Central memory CD8-positive, alpha-beta T cell (primary cell): ENCODE measurements around the gene NR6A1.
A peak's percentile ranks its signal among the peaks of the same experiment; 100 is the strongest.

Source experiments
- ATAC-seq: fragments of 150-1000 bp; cut with Tn5 transposase; replicated peaks from 2 replicates; pipeline ENCODE4 v1.10.0; 2022; ENCODE audit warnings: mild to moderate bottlenecking, moderate FRiP score, moderate number of reproducible peaks; ENCODE audit not compliant: poor library complexity, severe bottlenecking; ENCODE audit errors: extremely low read depth
- DNase-seq, 2 donors: peaks; one replicate each; pipeline ENCODE4 v3.0.0; 2021; ENCODE audit warnings: low spot score in 2 of 2
- H3K27ac Mint-ChIP-seq: one replicate; pipeline ENCODE4 v1.8.0; 2022; ENCODE audit warnings: low read depth, mild to moderate bottlenecking, moderate library complexity, mixed read lengths
- H3K27me3 Mint-ChIP-seq: one replicate; pipeline ENCODE4 v1.8.0; 2022; ENCODE audit warnings: mixed read lengths
- H3K36me3 Mint-ChIP-seq: one replicate; pipeline ENCODE4 v1.8.0; 2022; ENCODE audit warnings: mild to moderate bottlenecking, moderate library complexity, mixed read lengths; ENCODE audit not compliant: insufficient read depth
- H3K4me1 Mint-ChIP-seq: one replicate; pipeline ENCODE4 v1.8.0; 2022; ENCODE audit warnings: mixed read lengths
- H3K4me3 Mint-ChIP-seq: one replicate; pipeline ENCODE4 v1.8.0; 2022; ENCODE audit warnings: mild to moderate bottlenecking, moderate library complexity, mixed read lengths
- H3K9me3 Mint-ChIP-seq: one replicate; pipeline ENCODE4 v1.8.0; 2022; ENCODE audit warnings: mixed read lengths

Gene NR6A1

DNA sequence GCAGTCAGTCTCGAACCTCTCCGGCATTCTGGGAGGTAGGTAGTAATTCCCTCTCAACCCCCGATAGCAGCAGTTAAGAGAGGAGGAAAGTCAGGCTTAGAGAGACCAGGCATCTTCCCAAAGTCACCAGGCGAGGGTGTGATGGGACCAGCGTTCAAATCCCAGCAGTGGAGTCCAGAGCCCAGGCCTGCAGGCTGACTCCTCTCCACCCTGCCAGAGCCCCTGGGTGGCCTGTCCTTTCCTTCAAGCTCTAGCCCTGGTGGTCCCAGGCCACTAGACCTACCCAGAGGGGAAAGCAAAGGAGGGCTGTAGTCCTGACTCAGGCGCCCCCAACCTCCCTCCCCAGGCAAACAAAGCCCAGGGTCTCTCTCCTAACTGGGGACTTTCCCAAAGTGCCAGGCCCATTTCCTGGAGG is 259.7 kb downstream of the NR6A1 start:
- DNase-seq (no peak), ATAC-seq (no peak)
- H3K27ac Mint-ChIP-seq: no peak overlapping the region
- H3K4me3 Mint-ChIP-seq: no peak overlapping the region
- no peaks in the 10 kb centered on the region for H3K36me3 Mint-ChIP-seq
- H3K27me3 Mint-ChIP-seq: peaks cover 35% of the 10 kb centered on the region
- H3K4me1 Mint-ChIP-seq: peaks cover 6% of the 10 kb centered on the region
- no peaks in the 10 kb centered on the region for H3K9me3 Mint-ChIP-seq

DNA sequence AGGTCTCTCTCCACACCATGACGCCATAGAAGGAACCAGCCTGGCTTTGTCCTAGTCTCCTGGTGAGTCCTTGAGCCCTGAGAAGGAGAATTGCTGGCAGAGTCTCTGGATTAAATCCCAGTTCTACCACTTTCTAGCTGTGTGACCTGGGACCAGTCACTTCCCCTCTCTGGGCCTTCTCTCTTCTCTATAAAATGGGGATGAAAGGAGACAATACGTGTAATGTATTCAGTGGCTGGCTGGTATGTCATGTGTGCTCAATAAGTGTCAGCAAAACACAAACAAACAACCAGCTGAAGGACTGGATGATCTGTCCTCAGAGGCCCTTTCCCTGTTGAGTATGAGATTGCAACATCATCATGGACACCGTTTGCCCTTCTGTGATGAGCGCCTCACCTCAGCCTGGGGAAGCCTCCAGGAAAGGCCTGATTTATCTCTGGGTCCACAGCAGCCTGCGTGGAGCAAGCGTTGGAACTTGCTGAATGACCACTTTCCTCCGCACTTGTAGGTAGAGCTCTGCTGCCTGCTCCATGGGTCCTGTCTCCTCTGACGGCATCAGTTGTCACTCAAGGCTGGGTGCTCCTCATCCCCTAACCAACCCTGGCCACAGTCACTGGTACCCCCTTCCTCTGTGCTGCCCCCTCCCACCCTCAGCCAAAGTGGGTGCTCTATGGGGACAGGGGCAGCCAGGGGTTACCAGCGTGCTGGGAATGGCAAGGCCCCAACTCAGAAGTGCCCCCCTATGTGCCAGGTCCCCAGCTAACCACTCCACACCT is 260.3 kb downstream of the NR6A1 start:
- Mint-ChIP-seq H3K9me3 (no peaks in the 10 kb centered on the region), H3K4me1 (peaks cover 6% of the 10 kb centered on the region), H3K4me3 (no peak overlapping the region), H3K27me3 (peaks cover 41% of the 10 kb centered on the region), H3K27ac (no peak overlapping the region), H3K36me3 (no peaks in the 10 kb centered on the region)
- no peak for DNase-seq
- no peak for ATAC-seq

DNA sequence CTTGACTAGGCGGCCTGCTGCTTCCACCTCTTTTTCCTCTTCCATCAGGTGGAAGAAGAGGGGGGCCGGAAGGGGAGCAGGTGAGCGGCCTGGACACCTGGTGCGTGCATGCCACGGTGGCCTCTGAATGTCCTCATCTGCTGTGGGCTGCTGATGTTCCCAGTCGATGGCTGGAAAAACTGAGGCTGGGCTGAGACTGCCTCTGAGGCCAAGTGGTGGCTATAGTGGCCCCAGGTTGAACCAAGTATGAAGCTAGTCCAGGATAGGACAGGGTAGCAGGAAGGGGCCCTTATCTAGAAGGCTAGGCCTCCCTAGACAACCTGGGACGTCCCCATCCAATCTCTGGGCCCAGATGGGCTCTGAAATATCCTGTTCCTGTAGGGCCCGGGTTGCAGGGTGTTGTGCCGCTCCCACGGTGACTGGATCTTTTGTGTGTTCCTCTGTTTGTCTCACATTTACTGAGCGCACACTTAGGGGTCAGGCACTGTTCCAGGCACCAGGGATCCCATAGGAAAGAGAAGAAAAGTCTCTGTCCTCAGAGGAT is 263.2 kb downstream of the NR6A1 start:
- H3K27me3 Mint-ChIP-seq: peaks cover 56% of the 10 kb centered on the region
- no peaks in the 10 kb centered on the region for H3K36me3 Mint-ChIP-seq
- H3K4me3 Mint-ChIP-seq: no peak overlapping the region
- DNase-seq (no peak), ATAC-seq (no peak)
- H3K27ac Mint-ChIP-seq: no peak overlapping the region
- peaks cover 14% of the 10 kb centered on the region for H3K4me1 Mint-ChIP-seq
- H3K9me3 Mint-ChIP-seq: no peaks in the 10 kb centered on the region

- no peaks in the 10 kb centered on the region for H3K36me3 Mint-ChIP-seq
- DNase-seq: no peak
- no peaks in the 10 kb centered on the region for H3K9me3 Mint-ChIP-seq
- H3K27me3 Mint-ChIP-seq: peaks cover 55% of the 10 kb centered on the region
- no peak for ATAC-seq
- H3K27ac Mint-ChIP-seq: no peak within 1 kb of the TSS
- peaks cover 14% of the 10 kb centered on the region for H3K4me1 Mint-ChIP-seq
- H3K4me3 Mint-ChIP-seq: no peak within 1 kb of the TSS
Observed at GRCh38 chr9:124506931-124507879, 263.9 kb downstream of the NR6A1 start, which contains the start of gene NR5A1. TSS of gene NR5A1 (minus strand) at chr9:124507399. CDS start at chr9:124503395, 4,004 bp downstream.

- DNase-seq (no peak), ATAC-seq (no peak)
- no peaks in the 10 kb centered on the region for H3K36me3 Mint-ChIP-seq
- H3K4me3 Mint-ChIP-seq: no peak overlapping the region
- no peak overlapping the region for H3K27ac Mint-ChIP-seq
- peaks cover 8% of the 10 kb centered on the region for H3K4me1 Mint-ChIP-seq
- H3K9me3 Mint-ChIP-seq: no peaks in the 10 kb centered on the region
- H3K27me3 Mint-ChIP-seq: peaks cover 52% of the 10 kb centered on the region
Observed at GRCh38 chr9:124506433-124506832, 264.7 kb downstream of the NR6A1 start.

DNA sequence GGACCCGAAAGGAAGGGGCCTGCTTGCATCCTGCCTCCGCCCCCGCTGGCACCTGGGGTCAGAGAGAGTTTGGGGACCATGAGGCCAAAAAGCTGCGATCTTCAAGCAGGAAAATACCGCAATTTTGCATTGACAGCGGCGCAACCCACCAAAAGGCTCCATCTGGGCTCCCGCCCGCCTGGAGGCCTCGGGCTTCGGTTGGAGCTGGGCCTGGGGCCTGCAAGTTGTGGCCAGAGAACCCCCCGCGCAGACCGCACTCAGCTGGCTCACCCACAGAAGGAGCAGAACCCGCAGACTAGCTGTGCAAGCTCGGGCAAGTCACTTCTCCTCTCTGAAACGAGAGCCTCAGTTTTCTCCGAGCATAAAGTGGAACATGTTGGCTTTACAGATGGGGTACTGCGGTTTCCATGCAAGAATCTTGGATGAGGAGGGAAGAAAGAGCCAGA is 265.2 kb downstream of the NR6A1 start:
- DNase-seq (no peak), ATAC-seq (no peak)
- no peak overlapping the region for H3K27ac Mint-ChIP-seq
- H3K27me3 Mint-ChIP-seq: peaks cover 51% of the 10 kb centered on the region
- H3K4me1 Mint-ChIP-seq: peaks cover 8% of the 10 kb centered on the region
- H3K36me3 Mint-ChIP-seq: no peaks in the 10 kb centered on the region
- no peak overlapping the region for H3K4me3 Mint-ChIP-seq
- H3K9me3 Mint-ChIP-seq: no peaks in the 10 kb centered on the region

- H3K9me3 Mint-ChIP-seq: no peaks in the 10 kb centered on the region
- H3K4me1 Mint-ChIP-seq: peaks cover 8% of the 10 kb centered on the region
- peaks cover 54% of the 10 kb centered on the region for H3K27me3 Mint-ChIP-seq
- H3K27ac Mint-ChIP-seq: no peak overlapping the region
- H3K36me3 Mint-ChIP-seq: no peaks in the 10 kb centered on the region
- ATAC-seq (no peak), DNase-seq (no peak)
- peak overlapping the region; percentile 48 for H3K4me3 Mint-ChIP-seq
Observed at GRCh38 chr9:124505006-124505900, 265.9 kb downstream of the NR6A1 start.

- DNase-seq (no peak), ATAC-seq (no peak)
- Mint-ChIP-seq H3K4me1 (peaks cover 8% of the 10 kb centered on the region), H3K27ac (no peak overlapping the region), H3K36me3 (no peaks in the 10 kb centered on the region), H3K9me3 (no peaks in the 10 kb centered on the region), H3K27me3 (peaks cover 59% of the 10 kb centered on the region), H3K4me3 (no peak overlapping the region)
Observed at GRCh38 chr9:124504530-124505005, 266.5 kb downstream of the NR6A1 start.

DNA sequence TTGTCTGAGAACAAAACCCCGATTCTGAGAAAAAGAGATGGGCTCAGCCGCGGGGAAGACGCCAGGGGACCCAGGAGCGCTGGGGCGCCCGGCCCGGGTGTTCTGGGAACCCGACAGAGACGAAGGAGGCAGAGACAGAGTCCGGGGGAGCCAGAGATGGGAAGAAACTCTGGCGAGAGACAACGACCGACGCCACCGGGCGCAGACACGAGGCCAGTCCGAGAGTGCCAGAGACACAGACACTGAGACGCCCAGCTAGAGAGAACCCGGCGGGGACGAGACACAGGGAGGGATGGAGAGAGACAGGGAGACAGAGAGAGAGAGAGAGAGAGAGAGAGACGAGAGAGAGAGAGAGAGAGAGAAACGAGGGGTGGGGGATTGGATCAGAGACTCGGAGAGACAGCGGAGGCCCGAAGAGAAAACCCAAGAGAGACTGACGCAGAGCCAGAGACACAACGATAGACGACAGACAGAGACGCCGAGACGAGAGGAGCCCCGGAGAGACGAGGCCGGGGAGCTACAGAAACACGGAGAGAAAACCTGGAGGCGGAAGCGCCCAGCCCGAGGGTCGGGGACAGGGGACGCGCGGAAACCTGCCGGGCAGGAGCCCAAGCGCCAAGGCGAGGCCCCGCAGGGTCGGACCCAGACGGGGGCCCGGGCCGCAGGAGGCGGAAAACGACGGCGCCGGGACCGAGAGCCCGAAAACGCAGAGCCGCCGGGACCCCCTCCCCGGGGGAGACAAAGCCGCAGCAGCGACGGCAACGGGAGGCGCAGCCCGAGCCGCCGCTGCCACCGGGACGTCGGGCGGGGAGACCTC is 267.2 kb downstream of the NR6A1 start:
- Mint-ChIP-seq H3K9me3 (no peaks in the 10 kb centered on the region), H3K4me3 (peak overlapping the region; percentile 66), H3K27ac (peak overlapping the region; percentile 50), H3K4me1 (peaks cover 8% of the 10 kb centered on the region), H3K36me3 (no peaks in the 10 kb centered on the region), H3K27me3 (peaks cover 65% of the 10 kb centered on the region)
- ATAC-seq (no peak), DNase-seq (no peak)

GRCh38 chr9:124502711-124503702 is 268.1 kb downstream of the NR6A1 start:
- H3K36me3 Mint-ChIP-seq: no peaks in the 10 kb centered on the region
- H3K4me3 Mint-ChIP-seq: peak overlapping the region; percentile 66
- H3K9me3 Mint-ChIP-seq: no peaks in the 10 kb centered on the region
- H3K27me3 Mint-ChIP-seq: peaks cover 67% of the 10 kb centered on the region
- H3K4me1 Mint-ChIP-seq: peaks cover 8% of the 10 kb centered on the region
- no peak for DNase-seq
- H3K27ac Mint-ChIP-seq: peak overlapping the region; percentile 50
- ATAC-seq: no peak
